ENCODE data around the gene INO80B.

DNA sequence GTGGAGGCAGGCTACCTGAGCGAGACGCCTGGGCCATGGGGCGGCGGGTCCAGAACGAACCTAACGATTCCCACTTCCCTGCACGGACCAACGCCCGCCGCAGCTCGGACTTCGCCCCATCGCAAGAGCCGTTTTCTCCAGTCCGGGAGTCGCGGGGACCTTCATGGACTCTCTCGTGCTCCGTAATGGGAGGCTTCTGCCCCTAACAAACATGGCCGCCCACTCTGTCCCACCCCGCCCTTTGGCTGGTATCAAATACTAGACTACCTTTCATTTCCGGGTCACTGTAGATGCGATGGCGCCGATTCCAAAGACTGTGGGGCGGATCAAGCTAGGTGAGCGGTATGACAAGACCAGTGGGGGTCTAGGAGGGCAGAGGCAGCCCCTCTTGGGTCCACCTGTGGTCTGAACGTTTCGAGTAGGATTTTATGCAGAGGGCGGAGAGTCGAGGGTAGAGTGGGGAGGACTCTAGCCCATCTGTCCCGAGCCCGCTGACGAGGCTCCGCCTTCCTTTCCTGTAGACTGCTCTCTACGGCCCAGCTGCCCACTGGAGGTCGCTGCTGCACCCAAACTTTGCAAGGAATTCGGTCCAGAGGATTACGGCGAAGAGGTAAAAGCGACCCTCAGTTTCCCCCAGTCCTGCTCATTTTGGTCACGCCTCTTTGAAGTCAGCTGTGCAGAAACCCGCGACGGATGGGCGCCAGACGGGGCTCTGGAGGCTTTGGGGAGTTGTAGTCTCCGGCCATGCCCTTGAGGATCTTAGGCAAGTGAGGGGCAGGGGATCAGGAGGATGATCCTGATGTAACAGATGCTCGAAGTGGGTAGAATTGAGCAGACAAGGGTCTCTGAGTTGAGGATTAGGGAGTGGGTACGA, 28.2 kb downstream of the INO80B start, which contains the start of the genes CCDC142 and TTC31:
- TF ChIP-seq, protein P1, sequence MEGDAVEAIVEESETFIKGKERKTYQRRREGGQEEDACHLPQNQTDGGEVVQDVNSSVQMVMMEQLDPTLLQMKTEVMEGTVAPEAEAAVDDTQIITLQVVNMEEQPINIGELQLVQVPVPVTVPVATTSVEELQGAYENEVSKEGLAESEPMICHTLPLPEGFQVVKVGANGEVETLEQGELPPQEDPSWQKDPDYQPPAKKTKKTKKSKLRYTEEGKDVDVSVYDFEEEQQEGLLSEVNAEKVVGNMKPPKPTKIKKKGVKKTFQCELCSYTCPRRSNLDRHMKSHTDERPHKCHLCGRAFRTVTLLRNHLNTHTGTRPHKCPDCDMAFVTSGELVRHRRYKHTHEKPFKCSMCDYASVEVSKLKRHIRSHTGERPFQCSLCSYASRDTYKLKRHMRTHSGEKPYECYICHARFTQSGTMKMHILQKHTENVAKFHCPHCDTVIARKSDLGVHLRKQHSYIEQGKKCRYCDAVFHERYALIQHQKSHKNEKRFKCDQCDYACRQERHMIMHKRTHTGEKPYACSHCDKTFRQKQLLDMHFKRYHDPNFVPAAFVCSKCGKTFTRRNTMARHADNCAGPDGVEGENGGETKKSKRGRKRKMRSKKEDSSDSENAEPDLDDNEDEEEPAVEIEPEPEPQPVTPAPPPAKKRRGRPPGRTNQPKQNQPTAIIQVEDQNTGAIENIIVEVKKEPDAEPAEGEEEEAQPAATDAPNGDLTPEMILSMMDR (IDR thresholded peaks at IDR 0.05): peak in 5 of 7 experiments; percentile 63 to 91 (median 78)
- no peak for TF ChIP-seq EP300 (IDR thresholded peaks at IDR 0.05)
